NCI-H748 (cell line): ENCODE data around the gene SLC2A8.

Experiments used
- DNase-seq: peaks from one replicate; lab custom pipeline; 2025; ENCODE audit not compliant: unreplicated experiment; lab: John Stamatoyannopoulos, UW

The SLC2A8 gene

DNA sequence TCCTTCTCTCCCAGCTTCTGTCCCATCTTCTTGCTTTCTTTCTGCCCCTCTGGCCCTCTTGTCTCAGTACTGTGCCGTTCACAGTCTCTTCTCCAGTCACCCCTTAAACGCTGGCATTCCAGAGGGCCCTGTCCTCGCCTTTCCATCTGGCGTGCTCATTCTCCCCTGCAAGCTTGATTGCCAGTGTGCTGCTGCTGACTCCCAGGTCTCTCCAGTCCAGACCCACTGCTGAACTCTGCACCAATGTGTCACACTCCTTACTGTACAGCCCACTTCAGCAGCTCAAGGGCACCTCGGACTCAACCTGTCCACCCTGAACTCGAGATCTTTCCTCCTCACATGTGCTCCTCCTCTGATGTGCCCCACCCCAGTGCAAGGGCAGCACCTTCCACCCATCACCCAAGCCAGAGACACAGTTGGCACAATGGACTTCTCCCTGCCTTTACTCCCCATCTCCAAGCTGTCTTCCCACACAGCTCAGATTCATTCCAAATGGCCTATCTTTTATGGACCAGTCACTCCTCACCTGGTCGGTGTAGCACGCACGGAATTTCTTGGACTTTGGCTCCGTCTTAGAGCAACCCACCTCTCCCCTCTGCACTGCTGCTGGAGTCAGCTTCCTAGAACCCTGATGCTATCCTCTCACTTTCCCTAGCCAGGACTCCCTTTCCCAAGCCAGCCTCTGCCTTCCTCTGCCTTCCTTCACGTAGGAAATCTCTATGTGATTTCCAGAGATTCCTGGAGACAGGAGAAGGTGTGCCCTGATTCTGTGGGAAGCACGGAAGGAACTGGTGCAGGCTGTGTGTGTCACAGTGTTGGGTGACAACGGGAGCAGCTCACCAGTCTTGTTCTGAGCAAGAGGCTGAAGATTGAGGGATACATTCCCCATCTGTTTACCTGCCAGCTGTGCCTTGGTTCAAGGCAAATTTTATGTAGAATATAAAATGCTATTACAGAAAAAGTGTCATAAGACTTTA is 26.0 kb upstream of the SLC2A8 start:
- no peak for DNase-seq

DNA sequence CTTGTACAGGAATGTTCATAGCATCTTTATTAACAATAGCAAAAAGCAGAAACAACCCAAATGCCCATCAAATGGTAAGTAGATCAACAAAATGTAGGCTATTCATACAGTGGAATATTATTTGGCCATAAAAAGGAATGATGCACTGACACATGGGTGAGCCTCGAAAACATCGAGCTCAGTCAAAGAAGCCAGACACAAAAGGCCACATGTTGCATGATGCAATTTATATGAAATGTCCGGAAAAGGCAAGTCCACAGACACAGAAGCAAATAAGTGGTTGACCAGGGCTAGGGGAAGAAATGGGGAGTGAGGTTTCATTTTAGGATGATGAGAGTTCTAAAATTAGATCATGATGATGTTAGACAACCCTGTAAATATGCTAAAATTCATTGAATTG is 16.5 kb upstream of the SLC2A8 start:
- DNase-seq = no peak

DNA sequence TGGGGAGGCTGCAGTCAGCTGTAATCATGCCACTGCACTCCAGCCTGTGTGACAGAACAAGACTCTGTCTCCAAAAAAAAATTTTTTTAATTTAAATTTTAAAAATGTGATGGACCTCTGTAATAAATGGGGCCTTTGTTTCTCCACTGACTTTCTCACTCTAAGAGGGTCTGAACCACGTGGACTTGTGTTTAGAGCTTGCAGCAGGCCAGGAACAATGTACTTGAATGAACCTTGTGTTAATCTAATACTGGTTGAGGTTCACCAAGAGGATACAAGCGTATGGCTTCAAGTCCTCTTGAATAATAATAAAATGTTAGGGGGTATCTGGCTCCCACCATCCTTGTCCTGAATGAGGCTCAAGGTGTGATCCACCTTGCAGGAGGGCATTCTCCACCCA is 14.4 kb upstream of the SLC2A8 start:
- no peak for DNase-seq

DNA sequence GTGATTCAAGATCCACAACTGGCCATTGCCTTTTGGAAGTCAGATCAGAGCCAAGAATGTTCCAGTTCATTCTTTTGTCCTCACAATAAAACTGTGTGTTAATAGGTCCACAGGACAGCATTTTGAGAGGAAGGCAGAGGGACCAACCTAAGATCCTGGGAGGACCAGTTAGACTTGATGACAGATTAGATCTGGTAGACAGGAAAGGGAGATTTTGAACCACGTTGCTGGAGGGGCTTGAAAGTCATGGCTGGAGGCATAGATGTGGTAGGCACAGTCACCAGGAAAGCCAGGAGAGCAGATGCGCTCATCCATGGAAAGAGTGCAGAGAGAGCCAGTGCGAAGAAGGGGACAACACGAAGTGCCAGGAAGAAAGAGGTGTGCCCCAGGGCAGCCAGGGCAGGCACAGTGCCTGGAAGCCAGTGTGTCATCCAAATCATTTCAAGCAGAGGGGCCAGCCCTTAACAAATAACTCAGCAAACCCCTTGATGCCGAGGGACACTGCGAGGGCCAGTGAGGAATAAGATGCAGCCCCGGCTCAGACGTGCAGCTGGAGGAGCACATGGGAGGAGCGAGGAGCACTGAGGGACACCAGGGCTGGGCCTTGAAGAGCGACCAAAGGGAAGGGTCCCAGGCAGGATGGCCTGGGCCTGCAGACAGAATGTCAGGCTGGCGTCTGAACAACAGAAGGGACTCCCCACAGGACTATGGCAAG is 12.8 kb upstream of the SLC2A8 start:
- no peak for DNase-seq

DNA sequence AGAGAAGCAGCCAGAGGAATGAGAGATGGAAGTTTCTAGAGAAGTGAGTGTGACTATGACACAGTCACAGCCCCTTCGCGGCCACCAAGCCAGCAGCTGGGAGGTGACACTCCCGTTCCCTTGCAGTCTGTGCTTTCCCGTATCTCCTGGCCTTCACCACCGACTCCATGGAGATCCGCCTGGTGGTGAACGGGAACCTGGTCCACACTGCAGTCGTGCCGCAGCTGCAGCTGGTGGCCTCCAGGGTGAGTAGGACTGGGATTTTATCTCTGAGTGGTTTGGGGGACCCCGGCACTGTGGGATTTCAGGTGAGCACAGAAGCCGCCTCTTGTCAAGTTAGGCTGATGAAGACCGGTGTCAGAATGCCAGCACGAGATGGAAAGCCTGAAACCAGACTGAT is 12.1 kb upstream of the SLC2A8 start:
- no peak for DNase-seq

DNA sequence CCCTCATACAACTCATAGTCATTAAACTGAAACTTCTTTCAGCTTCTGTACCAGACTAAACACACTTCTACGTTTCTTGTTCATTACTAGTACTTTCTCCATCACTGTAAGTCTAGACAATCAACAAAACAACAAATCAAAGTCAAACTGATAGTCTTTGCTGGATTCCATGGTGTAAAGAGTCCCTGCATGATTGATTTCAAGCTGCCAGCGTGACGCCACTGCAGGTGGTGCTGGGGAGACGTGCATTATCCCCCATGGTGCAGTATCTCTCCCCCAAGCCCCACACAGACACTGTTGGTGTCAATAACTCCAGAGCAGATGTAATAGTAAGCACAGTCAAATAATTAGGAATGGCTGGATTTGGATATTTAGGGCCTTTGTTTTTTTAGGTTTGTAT is 10.7 kb upstream of the SLC2A8 start:
- DNase-seq = no peak

DNA sequence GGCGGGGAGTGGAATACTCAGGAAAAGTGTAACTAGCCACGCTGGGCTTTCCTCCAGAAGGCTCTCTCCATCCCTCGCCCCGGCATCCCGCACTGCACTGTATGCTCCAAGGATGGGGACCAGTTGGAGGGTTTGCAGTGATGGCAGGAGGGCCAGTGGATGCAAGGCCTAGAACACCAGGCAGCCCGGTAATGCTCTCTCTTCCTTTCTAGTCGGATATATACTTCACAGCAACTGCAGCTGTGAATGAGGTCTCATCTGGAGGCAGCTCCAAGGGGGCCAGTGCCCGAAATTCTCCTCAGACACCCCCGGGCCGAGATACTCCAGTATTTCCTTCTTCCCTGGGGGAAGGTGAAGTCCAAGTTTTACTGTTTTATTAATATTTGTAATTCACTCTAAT is 10.0 kb upstream of the SLC2A8 start:
- DNase-seq = no peak

DNA sequence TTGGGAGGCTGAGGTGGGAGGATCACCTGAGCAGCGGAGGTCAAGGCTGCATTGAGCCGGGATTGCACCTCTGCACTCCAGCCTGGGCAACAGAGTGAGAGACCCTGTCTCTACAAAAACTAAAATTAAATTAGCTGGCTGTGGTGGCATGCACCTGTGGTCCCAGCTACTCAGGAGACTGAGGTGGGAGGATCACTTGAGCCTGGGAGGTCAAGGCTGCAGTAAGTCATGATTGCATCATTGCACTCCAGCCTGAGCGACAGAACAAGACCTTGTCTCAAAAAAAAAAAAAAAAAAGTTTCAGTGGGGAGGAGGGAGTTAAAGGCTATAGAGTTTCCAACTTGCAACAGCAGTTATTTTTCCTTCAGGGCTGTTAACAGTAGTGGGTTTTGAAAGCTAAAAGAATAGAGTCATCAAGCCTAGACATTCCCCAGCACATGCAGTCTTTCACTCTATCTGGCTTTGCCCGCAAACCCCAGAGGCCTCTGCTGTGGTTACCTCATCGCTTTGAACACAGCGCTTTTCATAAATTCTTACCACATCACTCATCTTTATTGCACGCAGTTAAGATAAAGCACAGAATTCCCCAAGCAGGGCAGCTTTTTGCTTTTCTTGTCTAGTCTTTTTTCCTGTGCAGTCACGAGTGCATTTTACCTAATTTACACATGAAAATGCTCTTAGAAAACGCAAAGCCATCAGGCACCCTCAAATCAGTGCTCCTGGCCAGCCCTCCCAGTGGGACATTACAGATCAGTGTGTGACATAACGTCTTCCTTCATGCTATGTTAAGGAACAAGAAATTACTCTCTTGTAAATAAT is 8.7 kb upstream of the SLC2A8 start:
- no peak for DNase-seq

DNA sequence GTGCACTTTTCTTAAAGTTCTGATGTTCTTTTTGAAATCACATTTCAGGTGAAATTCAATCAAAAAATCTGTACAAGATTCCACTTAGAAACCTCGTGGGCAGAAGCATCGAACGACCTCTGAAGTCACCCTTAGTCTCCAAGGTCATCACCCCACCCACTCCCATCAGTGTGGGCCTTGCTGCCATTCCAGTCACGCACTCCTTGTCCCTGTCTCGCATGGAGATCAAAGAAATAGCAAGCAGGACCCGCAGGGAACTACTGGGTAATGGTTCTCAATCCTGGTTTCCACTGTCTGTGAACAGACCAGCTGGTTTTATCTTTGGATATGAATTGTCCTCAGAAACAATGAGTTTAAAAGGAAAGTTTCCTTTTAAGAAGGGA is 8.1 kb upstream of the SLC2A8 start:
- no peak for DNase-seq

DNA sequence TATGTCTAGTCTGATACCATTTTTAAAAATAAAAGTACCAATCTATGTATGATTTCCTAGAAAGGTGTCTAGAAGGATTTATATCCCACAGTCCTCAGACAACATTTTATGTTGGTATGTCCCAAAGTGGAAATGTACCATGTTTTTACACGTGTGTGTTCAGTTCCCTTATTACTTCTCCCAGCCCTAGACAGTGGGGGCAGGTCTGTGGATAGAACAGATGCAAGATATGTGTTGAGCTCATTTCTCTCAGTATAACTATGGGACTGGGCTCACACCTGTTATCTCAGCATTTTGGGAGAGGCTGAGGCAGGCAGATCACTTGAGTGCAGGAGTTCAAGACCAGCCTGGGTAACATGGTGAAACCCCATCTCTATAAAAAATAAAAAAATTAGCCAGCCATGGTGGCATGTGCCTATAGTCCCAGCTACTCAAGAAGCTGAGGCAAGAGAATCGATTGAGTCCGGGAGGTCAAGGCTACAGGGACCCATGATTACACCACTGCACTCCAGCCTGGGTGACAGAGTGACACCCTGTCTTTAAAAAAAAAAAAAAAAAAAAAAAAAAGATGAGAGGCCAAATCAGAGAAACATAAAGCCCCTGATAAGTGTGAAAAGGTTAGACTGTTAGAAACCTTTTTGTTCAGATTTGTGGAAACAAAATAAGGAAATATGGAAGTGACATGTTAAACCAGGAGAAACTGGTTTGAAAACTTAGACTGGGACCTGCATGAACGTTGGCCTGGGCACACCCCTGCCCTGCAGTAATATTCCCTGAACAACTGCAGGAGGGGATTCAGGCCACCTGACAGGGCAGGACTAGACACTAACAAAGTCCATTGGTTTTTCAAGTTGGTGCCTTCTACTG is 7.4 kb upstream of the SLC2A8 start:
- no peak for DNase-seq

DNA sequence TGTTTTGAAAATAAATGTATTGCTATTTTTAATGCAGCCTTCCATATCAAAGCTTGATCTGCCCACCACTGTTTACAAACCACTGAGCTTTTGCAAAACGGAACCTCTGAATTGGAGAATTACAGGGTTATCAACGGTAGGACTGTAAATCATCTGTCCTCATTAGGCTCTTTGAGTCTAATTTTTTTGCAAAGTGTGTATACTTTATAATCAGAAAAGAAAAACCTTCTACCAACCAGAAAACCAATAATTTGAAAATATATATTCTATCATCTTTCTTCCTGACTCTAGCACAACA is 6.8 kb upstream of the SLC2A8 start:
- DNase-seq = no peak

DNA sequence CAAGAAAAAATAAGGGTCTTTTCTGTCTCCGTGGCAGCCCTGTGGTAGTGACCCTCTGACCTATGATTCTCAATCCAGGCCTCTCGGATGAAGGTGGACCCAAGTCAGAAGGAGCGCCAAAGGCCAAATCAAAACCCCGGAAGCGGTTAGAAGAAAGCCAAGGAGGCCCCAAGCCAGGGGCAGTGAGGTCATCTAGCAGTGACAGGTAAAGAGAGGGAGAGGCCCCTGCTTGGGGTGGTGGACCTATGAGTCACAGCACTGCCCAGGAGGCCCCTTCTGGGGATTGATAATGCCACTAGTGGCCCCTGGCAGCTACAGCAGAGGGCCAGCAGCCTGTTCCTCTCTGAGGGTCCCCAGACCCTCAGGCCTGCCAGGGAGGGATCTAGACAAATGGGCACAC is 6.4 kb upstream of the SLC2A8 start:
- no peak for DNase-seq

DNA sequence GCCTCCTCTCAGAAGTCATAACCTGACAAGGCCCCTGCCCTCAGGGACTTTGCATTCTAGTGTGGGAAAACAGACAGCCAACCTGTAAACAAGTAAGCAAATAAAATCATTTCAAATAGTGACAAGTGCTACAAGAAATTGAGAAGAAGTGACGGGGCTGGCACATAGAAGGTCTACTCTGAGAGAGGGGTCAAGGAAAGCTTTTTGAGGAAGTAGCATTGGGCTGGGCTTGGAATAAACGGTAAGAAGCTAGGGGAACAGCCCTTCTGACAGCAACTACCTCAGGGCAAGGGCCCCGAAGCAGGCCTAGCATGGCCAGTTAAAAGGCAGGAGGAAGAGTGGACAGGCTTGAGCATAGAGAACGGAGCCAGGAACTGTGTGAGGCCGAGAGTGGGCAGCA is 4.8 kb upstream of the SLC2A8 start:
- DNase-seq = no peak

DNA sequence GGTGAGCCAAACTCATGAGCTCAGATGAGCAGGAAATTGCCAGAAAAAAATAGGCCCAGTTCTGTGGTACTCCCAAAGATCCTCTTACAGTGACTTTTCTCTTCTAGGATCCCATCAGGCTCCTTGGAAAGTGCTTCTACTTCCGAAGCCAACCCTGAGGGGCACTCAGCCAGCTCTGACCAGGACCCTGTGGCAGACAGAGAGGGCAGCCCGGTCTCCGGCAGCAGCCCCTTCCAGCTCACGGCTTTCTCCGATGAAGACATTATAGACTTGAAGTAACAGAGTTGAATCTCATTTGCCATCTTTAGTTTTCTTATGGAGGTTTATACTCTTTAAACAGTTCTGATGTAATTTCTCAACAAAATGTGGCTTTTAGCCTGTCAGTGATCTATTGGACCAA is 4.0 kb upstream of the SLC2A8 start:
- DNase-seq = no peak

DNA sequence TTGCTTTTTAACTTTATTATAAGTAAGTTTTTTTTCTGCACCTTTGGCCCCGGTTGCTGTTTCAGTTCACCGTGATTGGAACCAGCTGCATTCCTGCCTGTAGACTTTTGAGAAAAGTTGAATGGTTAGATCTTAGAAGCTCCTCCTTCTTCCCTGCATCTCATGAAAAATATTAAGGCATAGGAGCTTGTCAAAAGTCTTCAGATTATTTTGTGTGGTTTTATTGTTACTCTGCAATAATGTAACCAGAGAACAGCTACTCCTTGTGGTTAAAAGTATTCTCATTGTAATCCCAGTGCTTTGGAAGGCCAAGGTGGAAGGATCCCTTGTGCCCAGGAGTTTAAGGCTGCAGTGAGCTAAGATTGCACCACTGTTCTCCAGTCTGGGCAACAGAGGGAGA is 3.3 kb upstream of the SLC2A8 start:
- no peak for DNase-seq

DNA sequence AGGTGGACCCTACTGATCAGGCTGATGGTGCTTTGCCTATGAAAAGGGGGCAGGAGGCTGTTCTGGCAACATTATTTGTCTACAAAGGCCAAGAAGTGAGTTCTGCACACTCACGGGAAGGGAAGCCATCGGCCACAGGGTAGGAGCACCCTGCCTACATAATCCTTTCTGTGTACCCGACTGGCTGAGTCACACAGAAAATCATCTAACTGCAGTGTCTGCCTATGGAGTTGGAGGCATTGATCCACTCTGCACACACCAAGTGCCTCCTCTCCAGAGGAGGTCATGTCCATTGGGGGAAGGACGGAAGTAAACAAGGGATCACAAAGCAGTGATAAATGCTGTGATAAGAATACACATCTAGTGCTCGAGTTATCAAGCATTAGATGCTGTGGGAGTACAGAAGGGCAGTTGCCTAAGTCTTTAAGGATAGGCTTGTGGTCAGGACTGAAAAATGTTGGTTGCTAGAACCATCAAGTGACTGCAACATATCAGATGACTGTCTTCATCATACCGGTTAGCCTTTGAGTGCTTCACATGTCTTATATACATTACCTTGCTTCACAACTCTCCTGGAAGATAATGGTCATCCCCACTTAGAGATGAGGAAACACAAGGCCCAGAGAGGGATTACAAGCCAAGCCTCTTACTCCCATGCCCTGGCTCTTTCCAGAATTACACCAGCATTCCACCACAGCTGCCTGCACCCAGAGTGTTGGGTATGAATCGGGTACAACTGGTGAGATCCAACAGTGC is 1.3 kb upstream of the SLC2A8 start:
- no peak for DNase-seq

DNA sequence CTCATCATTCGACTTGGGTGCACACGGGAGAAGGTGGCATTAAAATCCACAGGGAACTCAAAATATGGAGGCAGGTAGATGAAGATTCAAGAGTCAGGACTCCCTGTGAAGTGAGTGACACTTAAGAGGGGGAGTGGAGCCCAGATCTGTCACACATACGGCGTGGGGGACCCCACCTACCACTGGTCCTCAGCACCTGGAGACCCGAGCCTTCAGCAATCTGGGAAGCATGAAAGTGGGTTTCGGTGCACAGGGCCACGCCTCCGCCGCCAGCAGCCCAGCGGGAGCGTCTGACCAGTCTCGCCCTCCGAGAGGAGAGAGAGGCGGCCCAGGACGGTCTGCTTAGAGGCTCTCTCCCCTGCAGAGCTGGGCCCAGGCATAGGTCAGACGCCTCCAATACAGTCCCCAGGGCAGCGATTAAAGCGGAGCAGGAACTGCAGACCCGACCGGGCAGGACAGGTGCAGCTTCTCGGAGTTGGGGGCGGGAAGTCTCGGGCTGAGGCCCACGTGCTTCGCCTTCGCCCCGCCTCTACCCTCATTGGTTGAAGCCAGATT is 639 bp upstream of the SLC2A8 start:
- no peak for DNase-seq

DNA sequence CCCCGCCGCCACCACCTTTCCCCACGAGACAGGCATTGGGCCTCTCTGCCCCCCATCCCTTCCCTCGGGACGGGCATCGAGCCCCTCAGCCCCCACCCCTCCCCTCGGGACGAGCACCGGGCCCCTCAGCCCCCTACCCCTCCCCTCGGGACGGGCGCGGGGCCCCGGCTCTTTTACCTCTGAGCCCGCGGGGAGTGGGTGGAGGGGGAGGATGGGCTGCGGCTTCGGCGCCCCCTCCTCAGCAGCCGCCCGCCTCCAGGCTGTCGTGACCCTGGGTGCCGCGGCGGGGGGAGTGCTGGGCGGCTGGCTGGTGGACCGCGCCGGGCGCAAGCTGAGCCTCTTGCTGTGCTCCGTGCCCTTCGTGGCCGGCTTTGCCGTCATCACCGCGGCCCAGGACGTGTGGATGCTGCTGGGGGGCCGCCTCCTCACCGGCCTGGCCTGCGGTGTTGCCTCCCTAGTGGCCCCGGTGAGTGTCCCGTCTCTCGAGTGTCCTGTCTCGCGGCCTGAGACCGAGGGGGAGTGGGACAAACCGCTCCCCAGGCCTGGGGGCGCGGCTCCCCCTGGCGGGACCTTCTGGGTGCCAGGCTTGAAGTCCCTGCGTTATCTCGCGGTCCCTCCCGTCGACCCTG is 791 bp downstream of the SLC2A8 start:
- DNase-seq = peak; percentile 53

DNA sequence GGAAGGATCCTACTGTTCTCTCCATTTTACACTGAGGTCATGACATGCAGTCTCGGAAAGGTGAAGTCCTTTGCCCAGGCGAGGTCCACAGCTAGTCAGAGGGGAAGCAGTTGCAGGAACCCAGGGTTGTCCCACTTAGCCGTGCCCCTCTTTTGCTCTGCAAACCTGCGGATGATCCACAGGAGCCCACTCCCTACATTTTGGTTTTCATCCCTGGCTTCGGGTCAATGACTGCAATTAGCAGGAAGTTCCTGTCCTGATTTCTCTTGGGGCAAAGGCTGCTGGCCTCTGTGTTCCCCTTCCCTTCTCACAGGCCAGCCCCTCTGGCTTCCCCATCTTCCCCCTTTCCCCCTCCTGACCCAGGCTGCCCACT is 1.3 kb downstream of the SLC2A8 start:
- no peak for DNase-seq
